ENCODE data around the gene ITPR3.

The ITPR3 gene

GRCh38 chr6:33597551-33598322, 23.4 kb upstream of the ITPR3 start:
- H3K4me3 ChIP-seq (ENCODE audit: low read depth, low read length) = no peak overlapping the region
- no peak for TF ChIP-seq CTCF (IDR thresholded peaks at IDR 0.05; ENCODE audit: insufficient read depth, low read depth, low read length, missing control alignments)
- no peak for DNase-seq (ENCODE audit: low read depth)

GRCh38 chr6:33599413-33599938, 21.6 kb upstream of the ITPR3 start:
- no peak for TF ChIP-seq CTCF (IDR thresholded peaks at IDR 0.05; ENCODE audit: insufficient read depth, low read depth, low read length, missing control alignments)
- no peak for DNase-seq (ENCODE audit: low read depth)
- H3K4me3 ChIP-seq (ENCODE audit: low read depth, low read length) = no peak overlapping the region

GRCh38 chr6:33600761-33601160, 20.4 kb upstream of the ITPR3 start:
- no peak overlapping the region for H3K4me3 ChIP-seq (ENCODE audit: low read depth, low read length)
- no peak for TF ChIP-seq CTCF (IDR thresholded peaks at IDR 0.05; ENCODE audit: insufficient read depth, low read depth, low read length, missing control alignments)
- no peak for DNase-seq (ENCODE audit: low read depth)

GRCh38 chr6:33602180-33602579, 18.9 kb upstream of the ITPR3 start:
- no peak for TF ChIP-seq CTCF (IDR thresholded peaks at IDR 0.05; ENCODE audit: insufficient read depth, low read depth, low read length, missing control alignments)
- no peak for DNase-seq (ENCODE audit: low read depth)
- H3K4me3 ChIP-seq (ENCODE audit: low read depth, low read length) = no peak overlapping the region

- DNase-seq (ENCODE audit: low read depth) = no peak
- H3K4me3 ChIP-seq (ENCODE audit: low read depth, low read length) = no peak overlapping the region
- no peak for TF ChIP-seq CTCF (IDR thresholded peaks at IDR 0.05; ENCODE audit: insufficient read depth, low read depth, low read length, missing control alignments)
Observed at GRCh38 chr6:33604941-33605854, 15.9 kb upstream of the ITPR3 start.

GRCh38 chr6:33606642-33607041, 14.5 kb upstream of the ITPR3 start:
- no peak overlapping the region for H3K4me3 ChIP-seq (ENCODE audit: low read depth, low read length)
- TF ChIP-seq CTCF (IDR thresholded peaks at IDR 0.05; ENCODE audit: insufficient read depth, low read depth, low read length, missing control alignments) = no peak
- no peak for DNase-seq (ENCODE audit: low read depth)

Measured in GM12865 (cell line).